B cell (primary cell): ENCODE measurements around the gene NBPF1. TPM values are rescaled to one million over a fixed set of nuclear protein-coding genes. Genes with fewer than 3 reads are reported as not detected.
"Not testable (repeated sequence)": the region's sequence is repeated elsewhere in the genome, so short reads cannot be mapped to it uniquely, and the experiment has no call there.

Experiments used
- ATAC-seq: fragments of 200-7000 bp; cut with Tn5 transposase; one replicate; pipeline ENCODE4 v1.10.0; 2021; ENCODE audit warnings: low read depth, mild to moderate bottlenecking, moderate number of reproducible peaks, moderate library complexity
- CTCF ChIA-PET: fragments of 350-600 bp; sonication (Branson Sonifier 250); formaldehyde crosslinking; loops from one replicate; lab custom pipeline; 2021; ENCODE audit warnings: antibody characterized with exemption, inconsistent platforms; lab: Charles Lee
- POLR2A ChIA-PET: fragments of 350-600 bp; sonication (Branson Sonifier 250); formaldehyde crosslinking; loops from one replicate; lab custom pipeline; 2021; ENCODE audit warnings: antibody characterized with exemption; lab: Charles Lee
- DNase-seq: peaks from one replicate; pipeline ENCODE4 v3.0.0; 2013
- H2AFZ ChIP-seq: 2 replicates; pipeline ENCODE4 v1.6.1; 2012; ENCODE audit warnings: mild to moderate bottlenecking, low read depth, low read length; ENCODE audit not compliant: insufficient read depth, poor library complexity, severe bottlenecking
- H3K27ac ChIP-seq, 2 donors: 1 replicate in 1 of 2; 2 replicates in 1 of 2; pipeline ENCODE4 v1.5.1; 2012 to 2013; ENCODE audit warnings: low read length in 2 of 2, mild to moderate bottlenecking in 2 of 2, moderate library complexity in 1 of 2
- H3K27me3 ChIP-seq, 4 experiments: fragments of 200-600 bp in 1 of 4; sonication (generic) in 1 of 4; replicated peaks in 1 of 4; 1 replicate in 2 of 4; 2 replicates in 2 of 4; pipeline versions ENCODE4 v1.6.1 to v1.7.0; 2013 to 2016; ENCODE audit warnings: low read length in 3 of 4, mild to moderate bottlenecking in 2 of 4, mixed read lengths in 1 of 4, moderate library complexity in 1 of 4; ENCODE audit not compliant: insufficient read depth in 4 of 4, control insufficient read depth in 3 of 4; ENCODE audit errors: control extremely low read depth in 1 of 4
- H3K36me3 ChIP-seq, 2 experiments: replicated peaks in 1 of 2; 1 replicate in 1 of 2; 2 replicates in 1 of 2; pipeline versions ENCODE4 v1.6.1 to v1.7.1; 2013; ENCODE audit warnings: low read length in 1 of 2; ENCODE audit not compliant: insufficient read depth in 2 of 2, control insufficient read depth in 1 of 2; ENCODE audit errors: control extremely low read depth in 1 of 2, extremely low read depth in 1 of 2
- H3K4me1 ChIP-seq, 2 donors: fragments of 200-600 bp in 1 of 2; sonication (generic) in 1 of 2; 1 replicate in 1 of 2; 2 replicates in 1 of 2; pipeline versions ENCODE4 v1.5.1 to v1.6.1; 2013 to 2017; ENCODE audit warnings: low read length in 2 of 2; ENCODE audit not compliant: control insufficient read depth in 2 of 2, insufficient read depth in 2 of 2
- H3K4me2 ChIP-seq: replicated peaks from 2 replicates; pipeline ENCODE3; 2012; ENCODE audit warnings: mild to moderate bottlenecking, low read depth, low read length; ENCODE audit not compliant: poor library complexity, severe bottlenecking
- H3K4me3 ChIP-seq, 5 experiments: fragments of 200-600 bp in 1 of 5; sonication (generic) in 1 of 5; 1 replicate in 3 of 5; 2 replicates in 2 of 5; pipeline versions ENCODE4 v1.5.1 to v1.7.0; 2011 to 2016; ENCODE audit warnings: low read length in 4 of 5, mild to moderate bottlenecking in 4 of 5, low read depth in 2 of 5, control low read depth in 1 of 5, moderate library complexity in 1 of 5; ENCODE audit not compliant: insufficient read depth in 1 of 5; ENCODE audit errors: control extremely low read depth in 1 of 5, extremely low read depth in 1 of 5
- H3K79me2 ChIP-seq: fragments of 200-600 bp; sonication (generic); one replicate; pipeline ENCODE4 v1.6.0; 2016; ENCODE audit warnings: low read length; ENCODE audit not compliant: control insufficient read depth, insufficient read depth
- H3K9ac ChIP-seq: fragments of 200-600 bp; sonication (generic); 2 replicates; pipeline ENCODE4 v1.6.1; 2017; ENCODE audit warnings: mild to moderate bottlenecking, low read length, moderate library complexity
- H3K9me3 ChIP-seq, 3 donors: one replicate each; pipeline versions ENCODE4 v1.6.1 to v1.7.1; 2013; ENCODE audit warnings: low read length in 2 of 3; ENCODE audit not compliant: control insufficient read depth in 2 of 3, insufficient read depth in 1 of 3; ENCODE audit errors: control extremely low read depth in 1 of 3
- H4K20me1 ChIP-seq: 2 replicates; pipeline ENCODE4 v1.6.0; 2012; ENCODE audit warnings: mild to moderate bottlenecking, low read length; ENCODE audit not compliant: insufficient read depth, control insufficient read depth, poor library complexity, severe bottlenecking
- H3K27ac Mint-ChIP-seq: one replicate; pipeline ENCODE4 v1.8.0; 2021; ENCODE audit warnings: mixed read lengths
- H3K27me3 Mint-ChIP-seq: one replicate; pipeline ENCODE4 v1.8.0; 2021; ENCODE audit warnings: mixed read lengths
- H3K4me1 Mint-ChIP-seq: one replicate; pipeline ENCODE4 v1.8.0; 2021; ENCODE audit warnings: mixed read lengths
- H3K4me3 Mint-ChIP-seq: one replicate; pipeline ENCODE4 v1.8.0; 2021; ENCODE audit warnings: mixed read lengths
- H3K9me3 Mint-ChIP-seq: one replicate; pipeline ENCODE4 v1.8.0; 2022; ENCODE audit warnings: mixed read lengths; ENCODE audit not compliant: insufficient read depth
- WGBS: methylation state at CpG from one replicate; pipeline ENCODE4 v1.1.5; 2013; ENCODE audit warnings: missing lambda C conversion rate; ENCODE audit not compliant: insufficient coverage; 5-methylcytosine and 5-hydroxymethylcytosine counted together
- intact Hi-C: fragments of 100-400 bp; cut with micrococcal nuclease; formaldehyde crosslinking; loops from one replicate; pipeline ENCODE4 v1.10.0; 2022
- polyA plus RNA-seq: library from polyadenylated mRNA; depleted of rRNA; stranded (reverse); fragments of >200 nt; gene quantifications from 2 replicates; pipeline ENCODE4 v1.2.3, GENCODE V29; 2012
- total RNA-seq, 2 donors: library from RNA; stranded (reverse); fragments of 120-200 nt in 1 of 2; gene quantifications; 1 replicate in 1 of 2; 2 replicates in 1 of 2; pipeline versions ENCODE4 v1.2.3 to v1.2.4, GENCODE V29; 2013 to 2022

NBPF1 gene
- total and polyA plus RNA-seq, 2 donors (not counting 1 experiment from before 2014, with no cell fraction given): 19.1 to 66.3 TPM

DNA sequence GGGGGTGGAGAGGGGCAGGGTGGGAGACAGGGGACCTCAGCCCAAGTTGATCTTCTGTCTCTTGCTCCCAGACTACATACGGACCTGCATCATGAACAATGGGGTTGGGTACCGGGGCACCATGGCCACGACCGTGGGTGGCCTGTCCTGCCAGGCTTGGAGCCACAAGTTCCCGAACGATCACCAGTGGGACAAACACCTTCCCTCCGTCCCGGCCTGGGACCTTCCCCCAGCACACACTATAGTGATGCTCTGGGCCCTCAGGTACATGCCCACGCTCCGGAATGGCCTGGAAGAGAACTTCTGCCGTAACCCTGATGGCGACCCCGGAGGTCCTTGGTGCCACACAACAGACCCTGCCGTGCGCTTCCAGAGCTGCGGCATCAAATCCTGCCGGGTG is 33.4 kb upstream of the NBPF1 start:
- CTCF ChIA-PET, H2AFZ ChIP-seq, H3K4me2 ChIP-seq, H3K36me3 ChIP-seq, H3K27me3 Mint-ChIP-seq, POLR2A ChIA-PET, H3K4me1 Mint-ChIP-seq, ATAC-seq, H3K9me3 ChIP-seq, H3K4me3 Mint-ChIP-seq, H3K27me3 ChIP-seq, H3K9ac ChIP-seq, H3K9me3 Mint-ChIP-seq, DNase-seq, H3K4me3 ChIP-seq, H3K27ac ChIP-seq, H3K27ac Mint-ChIP-seq: not testable (repeated sequence)
- intact Hi-C loops: loop anchor here (10.0 kb wide), 2 partner anchors 282 to 1122 kb away; partner anchors contain the start of genes CASP9, DNAJC16 and SZRD1
- no CpG with 5 or more reads among the region's 17 CpGs for WGBS
- Histone ChIP-seq H4K20me1 (peaks cover 12% of the 10 kb centered on the region), H3K4me1 (peaks cover 29 to 44% of the 10 kb centered on the region in 2 donors), H3K79me2 (peaks cover 33% of the 10 kb centered on the region)

DNA sequence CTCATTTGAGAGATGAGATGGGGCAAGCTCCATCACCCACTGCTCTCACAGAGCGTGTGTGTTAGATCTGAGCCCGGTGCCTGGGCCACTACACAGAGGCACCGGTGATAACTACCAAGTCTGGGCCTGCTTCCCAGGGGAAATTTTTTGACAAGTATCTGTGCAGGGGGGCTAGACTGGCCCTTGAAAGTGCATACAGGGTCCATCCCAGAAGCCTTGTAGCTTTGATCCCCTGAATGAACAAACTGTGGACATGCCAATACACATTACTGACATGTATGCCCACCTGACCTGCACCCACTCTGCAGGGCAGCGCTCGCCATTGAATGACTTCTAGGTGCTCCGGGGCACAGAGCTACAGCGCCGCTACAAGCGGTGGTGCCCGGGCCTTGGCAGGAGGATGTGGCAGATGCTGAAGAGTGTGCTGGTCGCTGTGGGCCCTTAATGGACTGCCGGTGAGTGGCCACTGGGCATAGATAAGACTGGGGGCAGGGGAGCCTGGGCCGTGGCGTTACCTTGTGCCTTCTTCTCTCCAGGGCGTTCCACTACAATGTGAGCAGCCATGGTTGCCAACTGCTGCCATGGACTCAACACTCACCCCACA is 32.8 kb upstream of the NBPF1 start:
- H3K27ac ChIP-seq, H3K27me3 Mint-ChIP-seq, H3K4me3 ChIP-seq, H2AFZ ChIP-seq, H3K9ac ChIP-seq, H3K4me3 Mint-ChIP-seq, H3K27me3 ChIP-seq, H3K36me3 ChIP-seq, H3K4me2 ChIP-seq, H3K4me1 Mint-ChIP-seq, ATAC-seq, CTCF ChIA-PET, H3K9me3 ChIP-seq, DNase-seq, H3K9me3 Mint-ChIP-seq, POLR2A ChIA-PET: not testable (repeated sequence)
- intact Hi-C loops: loop anchor here (10.0 kb wide), 2 partner anchors 281 to 1121 kb away; partner anchors contain the start of genes CASP9, DNAJC16 and SZRD1
- peaks cover 12% of the 10 kb centered on the region for H4K20me1 ChIP-seq
- WGBS: 98% methylated on average over 15 of the region's 15 CpGs
- H3K4me1 ChIP-seq: peaks cover 29 to 44% of the 10 kb centered on the region in 2 donors
- H3K79me2 ChIP-seq: peaks cover 37% of the 10 kb centered on the region
- H3K27ac Mint-ChIP-seq: peak overlapping the region; percentile 64

DNA sequence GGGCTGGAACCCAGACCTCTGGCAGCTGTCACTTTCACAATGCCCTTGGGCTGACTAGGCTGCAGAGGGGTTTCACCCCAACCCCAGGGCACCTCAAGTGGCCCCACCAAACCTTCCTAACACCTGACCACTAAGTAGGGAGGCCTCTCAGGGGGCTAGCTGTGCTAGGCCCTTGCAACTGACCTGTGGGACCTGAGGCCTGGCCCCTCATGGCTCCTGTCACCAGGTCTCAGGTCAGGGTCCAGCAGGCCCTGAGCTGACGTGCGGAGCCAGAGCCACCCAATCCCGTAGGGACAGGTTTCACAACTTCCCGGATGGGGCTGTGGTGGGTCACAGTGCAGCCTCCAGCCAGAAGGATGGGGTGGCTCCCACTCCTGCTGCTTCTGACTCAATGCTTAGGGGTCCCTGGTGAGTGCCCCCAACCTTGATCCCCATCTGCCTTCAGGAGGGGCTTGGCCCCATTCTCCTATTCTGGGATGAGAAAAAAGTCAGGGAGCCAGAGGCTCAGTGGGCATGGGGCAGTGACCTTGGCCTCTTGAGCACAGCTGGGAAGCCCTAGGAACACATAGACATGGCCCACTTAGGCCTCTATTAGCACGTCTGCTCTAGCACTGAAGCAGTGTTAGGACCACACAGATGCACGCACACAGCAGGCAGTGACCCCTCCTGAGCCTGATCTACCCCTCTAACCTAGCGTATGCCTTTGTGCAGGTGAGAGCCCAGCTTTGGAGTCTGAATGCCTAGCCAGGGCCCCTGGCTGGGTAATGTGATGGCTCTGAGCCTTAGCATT is 32.1 kb upstream of the NBPF1 start:
- Histone ChIP-seq H3K4me3 (peak overlapping the region in 4 of 5 experiments; percentile 69 to 90 (median 74)), H3K4me1 (peaks cover 29 to 44% of the 10 kb centered on the region in 2 donors), H3K36me3 (peaks cover 0 to 13% of the 10 kb centered on the region in 2 experiments), H3K27ac (peak overlapping the region; percentile 82 to 86), H3K9ac (peak overlapping the region; percentile 88), H4K20me1 (peaks cover 12% of the 10 kb centered on the region), H2AFZ (peak overlapping the region; percentile 91), H3K79me2 (peaks cover 44% of the 10 kb centered on the region), H3K4me2 (peak overlapping the region; percentile 82)
- not testable (repeated sequence) for H3K9me3 Mint-ChIP-seq, H3K27me3 Mint-ChIP-seq, ATAC-seq, H3K27ac Mint-ChIP-seq, H3K9me3 ChIP-seq, H3K27me3 ChIP-seq, H3K4me1 Mint-ChIP-seq, H3K4me3 Mint-ChIP-seq
- 100% methylated on average over 5 of the region's 7 CpGs for WGBS
- POLR2A ChIA-PET: interaction anchor here (1.0 to 1.9 kb wide), 4 partner anchors 25 to 260 kb away, joined by 4 to 11 read pairs (median 4); partner anchors contain the start of genes NBPF1 and RNU1-1
- intact Hi-C loops: loop anchor here (10.0 kb wide), 2 partner anchors 281 to 1121 kb away; partner anchors contain the start of genes CASP9, DNAJC16 and SZRD1
- CTCF ChIA-PET: interaction anchor here (2.7 kb wide), 1 partner anchor 62 kb away, joined by 7 read pairs; no protein-coding TSS in a partner anchor
- peak; percentile 61 for DNase-seq
